ENCODE data around the gene LENG9. TPM values are rescaled to one million over a fixed set of nuclear protein-coding genes. Genes with fewer than 3 reads are reported as not detected.
"Not testable (repeated sequence)": the region's sequence is repeated elsewhere in the genome, so short reads cannot be mapped to it uniquely, and the experiment has no call there.

LENG9 gene
- total RNA-seq (1 to 10 TPM; 5.6 to 5.8 TPM), polyA plus RNA-seq (ENCODE audit: insufficient read depth, low read depth, low replicate concordance) (1.9 TPM)
- long read RNA-seq, donor 1, transcript LENG9-203 (1 exons, 1,916 nt) = major isoform, 46 of 46 reads
- long read RNA-seq, donor 1, partial matches to known transcripts = 0 of 46 reads
- long read RNA-seq, donor 1, other reads (novel, unspliced or antisense) = 0 of 46 reads
- long read RNA-seq, donor 2, transcript LENG9-203 (1 exons, 1,916 nt) = major isoform, 9 of 9 reads
- long read RNA-seq, donor 2, partial matches to known transcripts = 0 of 9 reads
- long read RNA-seq, donor 2, other reads (novel, unspliced or antisense) = 0 of 9 reads

- DNase-seq = peak; percentile 100
- no peaks in the 10 kb centered on the region for H3K9me3 ChIP-seq
- peaks cover 11% of the 10 kb centered on the region for H3K4me1 ChIP-seq
- intact Hi-C loops (cut with DNase I; ENCODE audit: low total_unique reads) = no loop called here
- H3K36me3 ChIP-seq (ENCODE audit: low read depth, missing control alignments) = no peaks in the 10 kb centered on the region
- H3K4me3 ChIP-seq = peak within 1 kb of the TSS; percentile 59 to 69
- H3K27ac ChIP-seq = peak within 1 kb of the TSS; percentile 82 to 95
- WGBS, 2 donors = 0 to 1% methylated on average over 9 to 41 of the region's 41 CpGs
- no peaks in the 10 kb centered on the region for H3K27me3 ChIP-seq
- no peak for TF ChIP-seq CTCF (IDR thresholded peaks at IDR 0.05)
- peak; percentile 68 for TF ChIP-seq POLR2A (IDR thresholded peaks at IDR 0.05)
Measured at GRCh38 chr19:54463531-54464043, at the start of gene LENG9. LENG9 (minus strand) TSS chr19:54463778; CDS start chr19:54463526, 252 bp downstream.

GRCh38 chr19:54509200-54509940 lies 45.8 kb upstream of the LENG9 start:
- H3K4me1 ChIP-seq; DNase-seq; intact Hi-C loops (cut with DNase I; ENCODE audit: low total_unique reads); H3K9me3 ChIP-seq; H3K27ac ChIP-seq; H3K36me3 ChIP-seq (ENCODE audit: low read depth, missing control alignments); H3K4me3 ChIP-seq; H3K27me3 ChIP-seq: not testable (repeated sequence)
- WGBS, 2 donors = 25 to 70% methylated on average over 2 to 4 of the region's 21 CpGs

GRCh38 chr19:54508487-54508886 lies 44.9 kb upstream of the LENG9 start:
- H3K27ac ChIP-seq; H3K36me3 ChIP-seq (ENCODE audit: low read depth, missing control alignments); DNase-seq; H3K4me3 ChIP-seq; H3K9me3 ChIP-seq; intact Hi-C loops (cut with DNase I; ENCODE audit: low total_unique reads); H3K27me3 ChIP-seq; H3K4me1 ChIP-seq: not testable (repeated sequence)
- 79 to 83% methylated on average over 1 to 2 of the region's 3 CpGs for WGBS, 2 donors

- no peaks in the 10 kb centered on the region for H3K4me1 ChIP-seq
- 55 to 65% methylated on average over 12 of the region's 12 CpGs for WGBS, 2 donors
- H3K27me3 ChIP-seq = no peaks in the 10 kb centered on the region
- TF ChIP-seq CTCF (IDR thresholded peaks at IDR 0.05) (no peak), POLR2A (IDR thresholded peaks at IDR 0.05) (no peak)
- no peaks in the 10 kb centered on the region for H3K9me3 ChIP-seq
- H3K36me3 ChIP-seq (ENCODE audit: low read depth, missing control alignments) = no peaks in the 10 kb centered on the region
- DNase-seq = no peak
- H3K4me3 ChIP-seq = no peak overlapping the region
- no peak overlapping the region for H3K27ac ChIP-seq
- intact Hi-C loops (cut with DNase I; ENCODE audit: low total_unique reads) = no loop called here
Measured at GRCh38 chr19:54507824-54508223, 44.2 kb upstream of the LENG9 start.

GRCh38 chr19:54507038-54507717 lies 43.6 kb upstream of the LENG9 start:
- H3K27me3 ChIP-seq; H3K4me1 ChIP-seq; intact Hi-C loops (cut with DNase I; ENCODE audit: low total_unique reads); H3K36me3 ChIP-seq (ENCODE audit: low read depth, missing control alignments); H3K27ac ChIP-seq; H3K4me3 ChIP-seq; H3K9me3 ChIP-seq; DNase-seq: not testable (repeated sequence)
- WGBS, 2 donors = 67% methylated on average over 11 of the region's 15 CpGs; no CpG with 5 or more reads in 1 of the 2 donors

- intact Hi-C loops (cut with DNase I; ENCODE audit: low total_unique reads) = no loop called here
- Histone ChIP-seq H3K27ac (no peak overlapping the region), H3K27me3 (no peaks in the 10 kb centered on the region), H3K9me3 (no peaks in the 10 kb centered on the region), H3K4me1 (no peaks in the 10 kb centered on the region), H3K4me3 (no peak overlapping the region), H3K36me3 (ENCODE audit: low read depth, missing control alignments) (no peaks in the 10 kb centered on the region)
- no peak for TF ChIP-seq CTCF (IDR thresholded peaks at IDR 0.05)
- no peak for TF ChIP-seq POLR2A (IDR thresholded peaks at IDR 0.05)
- DNase-seq = no peak
- 69 to 86% methylated on average over 10 of the region's 10 CpGs for WGBS, 2 donors
Measured at GRCh38 chr19:54506079-54506478, 42.5 kb upstream of the LENG9 start.

- H3K36me3 ChIP-seq (ENCODE audit: low read depth, missing control alignments); intact Hi-C loops (cut with DNase I; ENCODE audit: low total_unique reads); H3K4me1 ChIP-seq; H3K4me3 ChIP-seq; DNase-seq; H3K27me3 ChIP-seq; H3K9me3 ChIP-seq; H3K27ac ChIP-seq: not testable (repeated sequence)
- 90 to 92% methylated on average over 4 of the region's 4 CpGs for WGBS, 2 donors
Measured at GRCh38 chr19:54505542-54505941, 42.0 kb upstream of the LENG9 start.

Data from testis (tissue), 5 donors.